ENCODE results near the gene TRIM37.

DNA sequence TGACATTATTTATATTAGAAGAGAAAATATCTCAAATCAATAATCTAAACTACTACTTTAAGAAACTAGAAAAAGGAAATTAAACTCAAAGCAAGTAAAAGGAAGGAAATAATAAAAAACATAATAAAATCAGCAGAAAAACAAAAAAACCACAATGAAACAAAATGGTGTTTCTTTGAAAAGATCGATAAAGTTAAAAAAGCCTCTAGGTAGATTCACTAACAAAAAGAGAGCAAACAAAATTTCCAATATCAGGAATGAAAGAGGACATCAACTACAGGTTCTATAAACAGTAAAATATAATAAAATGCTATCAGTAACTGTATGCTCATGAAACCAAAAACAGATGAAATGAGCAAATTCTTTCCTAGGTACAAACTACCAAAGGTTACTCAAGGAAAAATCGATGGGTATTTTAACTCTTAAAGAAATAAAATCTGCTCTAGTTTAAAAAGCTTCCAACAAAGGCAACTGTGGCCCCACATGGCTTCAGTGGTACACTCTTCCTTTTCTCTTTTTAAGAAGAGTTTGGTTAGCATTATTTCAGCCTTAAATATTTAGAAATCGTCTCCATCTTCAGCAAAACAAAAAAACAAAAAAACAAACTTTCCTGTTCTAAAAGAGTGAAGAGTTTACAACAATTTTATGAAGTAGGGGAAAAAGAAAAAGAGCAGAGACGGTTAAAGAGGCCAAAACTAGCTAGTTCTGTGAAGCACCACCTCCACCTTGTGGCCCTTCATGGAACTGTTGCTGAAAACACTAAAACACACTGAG, 102.2 kb downstream of the TRIM37 start:
- TF ChIP-seq EZH2 (IDR thresholded peaks at IDR 0.05) (no peak), EZH2phosphoT487 (IDR thresholded peaks at IDR 0.05) (no peak)
- TF ChIP-seq, protein P1, sequence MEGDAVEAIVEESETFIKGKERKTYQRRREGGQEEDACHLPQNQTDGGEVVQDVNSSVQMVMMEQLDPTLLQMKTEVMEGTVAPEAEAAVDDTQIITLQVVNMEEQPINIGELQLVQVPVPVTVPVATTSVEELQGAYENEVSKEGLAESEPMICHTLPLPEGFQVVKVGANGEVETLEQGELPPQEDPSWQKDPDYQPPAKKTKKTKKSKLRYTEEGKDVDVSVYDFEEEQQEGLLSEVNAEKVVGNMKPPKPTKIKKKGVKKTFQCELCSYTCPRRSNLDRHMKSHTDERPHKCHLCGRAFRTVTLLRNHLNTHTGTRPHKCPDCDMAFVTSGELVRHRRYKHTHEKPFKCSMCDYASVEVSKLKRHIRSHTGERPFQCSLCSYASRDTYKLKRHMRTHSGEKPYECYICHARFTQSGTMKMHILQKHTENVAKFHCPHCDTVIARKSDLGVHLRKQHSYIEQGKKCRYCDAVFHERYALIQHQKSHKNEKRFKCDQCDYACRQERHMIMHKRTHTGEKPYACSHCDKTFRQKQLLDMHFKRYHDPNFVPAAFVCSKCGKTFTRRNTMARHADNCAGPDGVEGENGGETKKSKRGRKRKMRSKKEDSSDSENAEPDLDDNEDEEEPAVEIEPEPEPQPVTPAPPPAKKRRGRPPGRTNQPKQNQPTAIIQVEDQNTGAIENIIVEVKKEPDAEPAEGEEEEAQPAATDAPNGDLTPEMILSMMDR (IDR thresholded peaks at IDR 0.05), result peak; percentile 94
